Measurements from ENCODE around the gene SCN7A. TPM values are rescaled to one million over a fixed set of nuclear protein-coding genes. Genes with fewer than 3 reads are reported as not detected.
A peak's percentile ranks its signal among the peaks of the same experiment; 100 is the strongest.

SCN7A gene
- total RNA-seq, 1 donor from 2014 or later: 3.3 TPM

DNA sequence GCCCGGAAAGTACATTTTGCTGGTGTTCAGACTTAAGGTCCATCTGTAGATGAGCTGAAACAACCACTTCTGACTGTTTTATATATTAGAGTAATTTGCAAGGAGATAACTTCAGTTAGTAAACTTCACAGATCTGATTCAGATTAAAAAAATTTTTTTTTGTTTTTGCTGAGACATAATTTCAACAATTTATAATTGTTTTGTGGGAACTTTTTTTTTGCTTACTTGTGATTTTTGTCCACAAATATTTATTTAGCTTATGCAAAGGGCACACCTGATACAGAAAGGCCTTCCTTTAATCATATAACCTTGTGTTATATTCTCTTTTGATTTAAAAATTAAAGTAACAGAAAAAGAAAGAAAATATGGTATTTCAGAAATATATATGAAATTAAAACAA is 108.7 kb downstream of the SCN7A start:
- TF ChIP-seq, protein P1, sequence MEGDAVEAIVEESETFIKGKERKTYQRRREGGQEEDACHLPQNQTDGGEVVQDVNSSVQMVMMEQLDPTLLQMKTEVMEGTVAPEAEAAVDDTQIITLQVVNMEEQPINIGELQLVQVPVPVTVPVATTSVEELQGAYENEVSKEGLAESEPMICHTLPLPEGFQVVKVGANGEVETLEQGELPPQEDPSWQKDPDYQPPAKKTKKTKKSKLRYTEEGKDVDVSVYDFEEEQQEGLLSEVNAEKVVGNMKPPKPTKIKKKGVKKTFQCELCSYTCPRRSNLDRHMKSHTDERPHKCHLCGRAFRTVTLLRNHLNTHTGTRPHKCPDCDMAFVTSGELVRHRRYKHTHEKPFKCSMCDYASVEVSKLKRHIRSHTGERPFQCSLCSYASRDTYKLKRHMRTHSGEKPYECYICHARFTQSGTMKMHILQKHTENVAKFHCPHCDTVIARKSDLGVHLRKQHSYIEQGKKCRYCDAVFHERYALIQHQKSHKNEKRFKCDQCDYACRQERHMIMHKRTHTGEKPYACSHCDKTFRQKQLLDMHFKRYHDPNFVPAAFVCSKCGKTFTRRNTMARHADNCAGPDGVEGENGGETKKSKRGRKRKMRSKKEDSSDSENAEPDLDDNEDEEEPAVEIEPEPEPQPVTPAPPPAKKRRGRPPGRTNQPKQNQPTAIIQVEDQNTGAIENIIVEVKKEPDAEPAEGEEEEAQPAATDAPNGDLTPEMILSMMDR (IDR thresholded peaks at IDR 0.05; ENCODE audit: unreplicated experiment): no peak
- no peaks in the 10 kb centered on the region for H3K27me3 Mint-ChIP-seq
- peaks cover 3% of the 10 kb centered on the region for H3K9me3 Mint-ChIP-seq (ENCODE audit: low read depth)
- H3K36me3 Mint-ChIP-seq (ENCODE audit: insufficient read depth): no peaks in the 10 kb centered on the region
- H3K4me3 Mint-ChIP-seq (ENCODE audit: low read depth): no peak overlapping the region
- no peak overlapping the region for H3K27ac Mint-ChIP-seq
- no peak for DNase-seq (ENCODE audit: low spot score, unreplicated experiment)
- H3K4me1 Mint-ChIP-seq (ENCODE audit: low read depth): no peaks in the 10 kb centered on the region

DNA sequence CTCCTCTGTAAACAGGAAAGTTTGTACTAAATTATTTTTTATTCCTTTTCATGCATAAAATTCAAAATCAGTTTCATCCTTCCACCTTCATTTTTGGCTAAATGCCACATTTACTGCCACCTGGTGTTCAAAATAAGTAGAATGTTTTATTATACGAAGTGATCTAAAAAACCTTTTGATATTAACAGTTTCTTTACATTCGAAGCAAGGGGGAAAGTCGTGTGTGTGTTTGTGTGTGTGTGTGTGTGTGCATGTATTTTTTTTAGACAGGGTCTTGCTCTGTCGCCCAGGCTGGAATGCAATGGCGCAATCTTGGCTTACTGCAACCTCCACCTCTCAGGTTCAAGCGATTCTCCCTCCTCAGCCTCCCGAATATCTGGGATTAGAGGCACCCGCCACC is 109.3 kb downstream of the SCN7A start:
- peaks cover 4% of the 10 kb centered on the region for H3K27me3 Mint-ChIP-seq
- DNase-seq (ENCODE audit: low spot score, unreplicated experiment): no peak
- H3K4me3 Mint-ChIP-seq (ENCODE audit: low read depth): no peak overlapping the region
- peaks cover 3% of the 10 kb centered on the region for H3K9me3 Mint-ChIP-seq (ENCODE audit: low read depth)
- TF ChIP-seq, protein P1 (IDR thresholded peaks at IDR 0.05; ENCODE audit: unreplicated experiment): peak; percentile 63
- H3K4me1 Mint-ChIP-seq (ENCODE audit: low read depth): no peaks in the 10 kb centered on the region
- H3K27ac Mint-ChIP-seq: no peak overlapping the region
- H3K36me3 Mint-ChIP-seq (ENCODE audit: insufficient read depth): no peaks in the 10 kb centered on the region

DNA sequence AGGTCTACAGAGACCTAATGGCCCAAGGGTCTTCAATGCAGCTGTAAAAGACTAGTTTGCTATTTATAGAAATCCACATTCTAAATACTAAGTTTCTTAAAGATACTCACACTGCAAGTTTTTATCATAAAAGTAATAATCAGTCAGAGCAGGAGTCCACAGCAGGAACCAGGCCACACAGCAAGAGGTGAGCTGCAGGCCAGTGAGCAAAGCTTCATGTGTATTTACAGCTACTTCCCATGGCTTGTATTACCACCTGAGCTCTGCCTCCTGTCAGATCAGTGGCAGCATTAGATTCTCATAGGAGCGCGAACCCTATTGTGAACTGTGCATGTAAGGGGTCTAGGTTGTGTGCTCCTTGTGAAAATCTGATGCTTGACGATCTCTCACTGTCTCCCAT is 111.6 kb downstream of the SCN7A start:
- Mint-ChIP-seq H3K36me3 (ENCODE audit: insufficient read depth) (no peaks in the 10 kb centered on the region), H3K9me3 (ENCODE audit: low read depth) (peaks cover 3% of the 10 kb centered on the region), H3K27ac (no peak overlapping the region), H3K4me1 (ENCODE audit: low read depth) (no peaks in the 10 kb centered on the region), H3K27me3 (peaks cover 16% of the 10 kb centered on the region), H3K4me3 (ENCODE audit: low read depth) (no peak overlapping the region)
- TF ChIP-seq, protein P1 (IDR thresholded peaks at IDR 0.05; ENCODE audit: unreplicated experiment): no peak
- no peak for DNase-seq (ENCODE audit: low spot score, unreplicated experiment)

DNA sequence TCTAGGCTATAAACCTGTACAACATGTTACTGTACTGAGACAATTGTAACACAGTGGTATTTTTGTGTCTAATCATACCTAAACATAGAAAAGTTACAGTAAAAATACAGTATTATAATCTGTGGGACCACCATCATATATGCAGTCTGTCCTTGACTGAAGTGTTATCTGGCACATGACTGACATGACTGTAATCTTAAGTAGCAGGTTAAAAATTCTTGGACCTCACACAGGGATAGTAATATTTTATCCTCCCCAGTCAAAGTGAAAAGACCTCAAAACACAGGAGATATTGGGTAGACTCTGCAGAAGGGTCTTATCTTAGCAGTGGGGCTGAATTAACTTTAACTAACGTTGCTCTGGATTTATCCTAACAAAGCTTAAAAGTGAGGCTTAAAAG is 113.4 kb downstream of the SCN7A start:
- Mint-ChIP-seq H3K27ac (no peak overlapping the region), H3K4me3 (ENCODE audit: low read depth) (no peak overlapping the region), H3K4me1 (ENCODE audit: low read depth) (no peaks in the 10 kb centered on the region), H3K27me3 (peaks cover 24% of the 10 kb centered on the region), H3K9me3 (ENCODE audit: low read depth) (no peaks in the 10 kb centered on the region), H3K36me3 (ENCODE audit: insufficient read depth) (no peaks in the 10 kb centered on the region)
- DNase-seq (ENCODE audit: low spot score, unreplicated experiment): no peak
- TF ChIP-seq, protein P1 (IDR thresholded peaks at IDR 0.05; ENCODE audit: unreplicated experiment): no peak

DNA sequence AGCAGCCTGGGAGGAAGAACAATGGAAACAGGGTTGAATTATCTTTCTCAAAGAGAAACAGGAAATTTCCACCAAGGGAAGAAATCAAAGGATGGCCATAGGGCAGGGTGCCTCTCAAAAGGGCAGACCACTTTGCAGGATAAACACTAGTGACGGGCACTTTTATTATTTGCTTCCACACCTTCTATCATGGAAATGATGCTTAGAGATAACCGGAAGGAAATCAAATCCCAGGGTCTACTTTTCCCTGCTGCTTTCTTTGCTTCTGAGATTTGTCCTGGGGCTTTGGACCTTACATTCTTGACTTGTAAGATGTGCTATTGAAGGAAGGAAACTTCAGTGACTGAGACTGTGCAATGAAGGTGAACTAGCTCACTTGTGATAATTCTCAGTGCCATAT is 117.2 kb downstream of the SCN7A start:
- H3K4me3 Mint-ChIP-seq (ENCODE audit: low read depth): peak overlapping the region; percentile 94
- peaks cover 26% of the 10 kb centered on the region for H3K4me1 Mint-ChIP-seq (ENCODE audit: low read depth)
- no peak overlapping the region for H3K27ac Mint-ChIP-seq
- no peaks in the 10 kb centered on the region for H3K36me3 Mint-ChIP-seq (ENCODE audit: insufficient read depth)
- DNase-seq (ENCODE audit: low spot score, unreplicated experiment): no peak
- H3K27me3 Mint-ChIP-seq: peaks cover 24% of the 10 kb centered on the region
- TF ChIP-seq, protein P1 (IDR thresholded peaks at IDR 0.05; ENCODE audit: unreplicated experiment): no peak
- no peaks in the 10 kb centered on the region for H3K9me3 Mint-ChIP-seq (ENCODE audit: low read depth)
